ENCODE results near the gene KRTAP10-11.
"Not testable (repeated sequence)": the region's sequence is repeated elsewhere in the genome, so short reads cannot be mapped to it uniquely, and the experiment has no call there.

KRTAP10-11 gene

DNA sequence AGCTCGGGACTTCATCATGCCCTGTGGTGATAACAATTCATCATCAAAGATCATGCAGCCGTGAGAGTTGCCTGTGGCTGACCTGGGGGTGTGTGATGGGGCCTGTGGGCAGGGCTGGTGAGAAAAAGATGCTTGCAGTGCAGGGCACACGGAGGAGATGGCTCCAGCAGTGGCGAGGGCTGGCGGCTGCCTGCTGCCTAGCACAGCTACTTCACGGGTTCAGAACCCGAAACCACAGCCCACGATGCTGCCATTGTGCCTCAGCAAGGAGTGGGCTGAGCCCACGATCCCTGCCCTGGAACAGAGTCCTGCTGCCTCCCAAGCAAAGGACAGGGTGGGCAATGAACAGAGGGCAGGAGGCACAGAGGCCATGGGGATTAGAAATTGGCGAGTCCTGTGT lies 20.0 kb upstream of the KRTAP10-11 start:
- no peak for DNase-seq (ENCODE audit: low read depth)
- TF ChIP-seq, protein P1, sequence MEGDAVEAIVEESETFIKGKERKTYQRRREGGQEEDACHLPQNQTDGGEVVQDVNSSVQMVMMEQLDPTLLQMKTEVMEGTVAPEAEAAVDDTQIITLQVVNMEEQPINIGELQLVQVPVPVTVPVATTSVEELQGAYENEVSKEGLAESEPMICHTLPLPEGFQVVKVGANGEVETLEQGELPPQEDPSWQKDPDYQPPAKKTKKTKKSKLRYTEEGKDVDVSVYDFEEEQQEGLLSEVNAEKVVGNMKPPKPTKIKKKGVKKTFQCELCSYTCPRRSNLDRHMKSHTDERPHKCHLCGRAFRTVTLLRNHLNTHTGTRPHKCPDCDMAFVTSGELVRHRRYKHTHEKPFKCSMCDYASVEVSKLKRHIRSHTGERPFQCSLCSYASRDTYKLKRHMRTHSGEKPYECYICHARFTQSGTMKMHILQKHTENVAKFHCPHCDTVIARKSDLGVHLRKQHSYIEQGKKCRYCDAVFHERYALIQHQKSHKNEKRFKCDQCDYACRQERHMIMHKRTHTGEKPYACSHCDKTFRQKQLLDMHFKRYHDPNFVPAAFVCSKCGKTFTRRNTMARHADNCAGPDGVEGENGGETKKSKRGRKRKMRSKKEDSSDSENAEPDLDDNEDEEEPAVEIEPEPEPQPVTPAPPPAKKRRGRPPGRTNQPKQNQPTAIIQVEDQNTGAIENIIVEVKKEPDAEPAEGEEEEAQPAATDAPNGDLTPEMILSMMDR (conservative IDR thresholded peaks at IDR 0.05; ENCODE audit: low read length), result no peak
- no peak overlapping the region for H3K4me3 ChIP-seq (ENCODE audit: low read length)

DNA sequence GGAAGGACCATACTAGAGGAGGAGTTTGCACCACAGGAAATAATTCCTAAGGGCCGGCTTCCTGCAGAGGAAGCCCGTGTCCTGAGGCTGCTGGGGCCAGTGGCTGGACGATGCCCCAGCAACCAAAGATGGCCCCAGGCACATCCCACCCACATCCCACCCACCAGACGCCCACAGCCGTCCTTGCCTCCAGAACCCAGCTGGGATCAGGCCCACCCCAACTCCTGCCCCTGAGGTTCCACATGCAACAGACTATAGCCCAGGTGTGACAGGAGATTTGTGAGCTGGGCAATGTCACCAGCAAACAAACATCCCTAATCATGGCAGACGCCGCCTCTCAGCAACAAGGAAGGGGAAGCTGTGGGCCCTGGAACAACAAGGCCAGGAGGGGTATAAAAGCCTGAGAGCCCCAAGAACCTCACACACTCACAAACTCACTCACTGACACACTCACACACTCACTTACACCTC lies 19.5 kb upstream of the KRTAP10-11 start, which contains the start of gene KRTAP10-9:
Gene KRTAP10-9, plus strand, starts transcription at position 421 of the 471 bp plus-strand sequence. CDS start 79 bp downstream, outside the sequence.
- TF ChIP-seq, protein P1 (conservative IDR thresholded peaks at IDR 0.05; ENCODE audit: low read length), result no peak
- no peak within 1 kb of the TSS for H3K4me3 ChIP-seq (ENCODE audit: low read length)
- DNase-seq (ENCODE audit: low read depth), result no peak

DNA sequence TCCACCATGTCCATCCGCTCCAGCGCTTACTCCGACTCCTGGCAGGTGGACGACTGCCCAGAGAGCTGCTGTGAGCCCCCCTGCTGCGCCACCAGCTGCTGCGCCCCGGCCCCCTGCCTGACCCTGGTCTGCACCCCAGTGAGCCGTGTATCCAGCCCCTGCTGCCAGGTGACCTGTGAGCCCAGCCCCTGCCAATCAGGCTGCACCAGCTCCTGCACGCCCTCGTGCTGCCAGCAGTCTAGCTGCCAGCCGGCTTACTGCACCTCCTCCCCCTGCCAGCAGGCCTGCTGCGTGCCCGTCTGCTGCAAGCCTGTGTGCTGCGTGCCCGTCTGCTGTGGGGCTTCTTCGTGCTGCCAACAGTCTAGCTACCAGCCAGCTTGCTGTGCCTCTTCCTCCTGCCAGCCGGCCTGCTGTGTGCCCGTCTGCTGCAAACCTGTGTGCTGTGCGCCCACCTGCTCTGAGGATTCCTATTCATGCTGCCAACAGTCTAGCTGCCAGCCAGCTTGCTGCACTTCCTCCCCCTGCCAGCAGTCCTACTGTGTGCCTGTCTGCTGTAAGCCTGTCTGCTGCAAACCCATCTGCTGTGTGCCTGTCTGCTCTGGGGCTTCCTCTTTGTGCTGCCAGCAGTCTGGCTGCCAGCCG lies 18.9 kb upstream of the KRTAP10-11 start:
- not testable (repeated sequence) for H3K4me3 ChIP-seq (ENCODE audit: low read length); DNase-seq (ENCODE audit: low read depth)

DNA sequence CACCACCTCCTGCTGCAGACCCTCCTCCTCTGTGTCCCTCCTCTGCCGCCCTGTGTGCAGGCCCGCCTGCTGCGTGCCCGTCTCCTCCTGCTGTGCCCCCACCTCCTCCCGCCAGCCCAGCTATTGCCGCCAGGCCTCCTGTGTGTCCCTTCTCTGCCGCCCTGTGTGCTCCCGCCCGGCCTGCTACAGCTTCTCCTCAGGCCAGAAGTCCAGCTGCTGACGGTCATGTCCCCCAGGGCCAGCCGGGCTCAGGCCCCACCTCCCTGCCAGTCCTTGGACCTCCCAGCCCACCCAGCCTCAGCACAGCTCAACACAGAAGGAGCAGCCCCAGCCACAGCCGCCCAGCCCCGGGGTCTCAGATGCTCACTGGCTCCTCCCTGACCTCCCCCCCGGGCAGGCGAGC lies 18.4 kb upstream of the KRTAP10-11 start:
- DNase-seq (ENCODE audit: low read depth); H3K4me3 ChIP-seq (ENCODE audit: low read length): not testable (repeated sequence)

DNA sequence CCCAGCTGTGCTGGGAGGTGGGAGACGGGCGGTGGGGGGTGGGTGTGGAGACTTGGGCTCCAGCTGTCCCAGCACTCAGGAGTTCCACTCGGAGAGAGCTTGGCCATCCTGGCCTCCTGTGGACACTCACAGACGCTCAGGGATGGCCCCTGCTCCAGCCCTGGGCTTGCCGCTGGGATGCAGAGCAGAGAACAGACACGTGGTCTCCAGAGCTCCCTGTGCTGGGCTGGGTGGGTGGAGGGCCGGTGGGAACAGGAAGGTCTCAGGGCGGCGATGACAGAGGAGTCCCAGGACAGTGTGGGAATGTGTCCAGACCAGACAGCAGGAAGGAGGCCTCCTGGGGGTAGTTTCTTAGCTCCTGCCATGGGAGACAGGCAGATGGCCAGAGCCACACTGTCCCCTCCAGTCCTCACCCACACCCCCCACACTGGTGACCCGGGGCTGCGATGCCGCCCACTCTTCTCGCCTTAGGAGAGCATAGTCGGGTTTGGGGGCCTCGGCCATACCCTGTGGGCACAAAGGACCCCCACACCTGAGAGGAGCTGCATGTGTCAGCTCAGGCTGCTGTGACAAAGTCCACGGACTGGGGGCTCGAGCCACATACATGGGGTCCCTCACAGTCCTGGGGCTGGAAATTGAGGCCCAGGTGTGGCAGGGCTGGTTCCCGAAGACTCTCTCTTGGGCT lies 17.4 kb upstream of the KRTAP10-11 start:
- no peak for DNase-seq (ENCODE audit: low read depth)
- no peak overlapping the region for H3K4me3 ChIP-seq (ENCODE audit: low read length)
- TF ChIP-seq, protein P1 (conservative IDR thresholded peaks at IDR 0.05; ENCODE audit: low read length), result no peak

DNA sequence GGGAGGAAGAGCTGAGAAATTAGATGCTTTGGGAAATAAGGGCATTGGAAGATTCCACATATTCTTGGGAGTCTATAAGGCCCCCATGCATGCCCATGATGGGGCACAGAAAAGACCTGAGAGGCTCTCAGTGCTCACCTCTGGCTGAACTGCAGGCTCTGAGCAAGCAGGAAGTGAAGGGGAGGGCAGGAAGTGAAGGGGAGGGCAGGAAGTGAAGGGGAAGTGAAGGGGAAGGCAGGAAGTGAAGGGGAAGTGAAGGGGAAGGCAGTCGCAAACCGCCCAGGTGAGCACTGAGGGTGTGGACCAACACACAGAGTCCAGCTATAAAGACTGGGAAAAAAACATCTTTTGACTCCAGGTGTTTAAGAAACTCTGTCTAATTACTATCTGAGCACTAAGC lies 15.8 kb upstream of the KRTAP10-11 start:
- no peak overlapping the region for H3K4me3 ChIP-seq (ENCODE audit: low read length)
- TF ChIP-seq, protein P1 (conservative IDR thresholded peaks at IDR 0.05; ENCODE audit: low read length), result no peak
- DNase-seq (ENCODE audit: low read depth), result no peak

DNA sequence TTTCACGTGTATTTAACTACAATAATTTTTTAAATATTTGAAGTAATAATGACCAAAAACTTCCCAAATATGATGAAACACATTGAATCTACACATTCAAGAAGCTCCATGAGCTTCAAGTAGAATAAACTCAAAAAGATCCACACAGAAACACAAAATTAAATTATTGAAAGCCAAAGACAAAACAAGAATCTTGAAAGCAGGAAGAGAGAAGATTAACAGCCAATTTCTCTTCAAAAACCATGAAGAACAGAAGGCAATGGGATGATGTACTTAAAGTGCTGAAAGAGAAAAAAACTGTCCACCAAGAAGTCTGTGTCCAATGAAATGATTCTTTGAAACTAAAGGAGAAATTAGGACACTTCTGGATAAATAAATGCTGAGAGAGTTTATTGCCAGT lies 14.1 kb upstream of the KRTAP10-11 start:
- no peak for DNase-seq (ENCODE audit: low read depth)
- no peak overlapping the region for H3K4me3 ChIP-seq (ENCODE audit: low read length)
- TF ChIP-seq, protein P1 (conservative IDR thresholded peaks at IDR 0.05; ENCODE audit: low read length), result no peak

Measured in AG10803 (cell line).